ENCODE results near the gene SLC35A3. TPM values are rescaled to one million over a fixed set of nuclear protein-coding genes. Genes with fewer than 3 reads are reported as not detected.
A peak's percentile ranks its signal among the peaks of the same experiment; 100 is the strongest.

The SLC35A3 gene
- total RNA-seq, 1 experiment from 2014 or later: 22.9 TPM

DNA sequence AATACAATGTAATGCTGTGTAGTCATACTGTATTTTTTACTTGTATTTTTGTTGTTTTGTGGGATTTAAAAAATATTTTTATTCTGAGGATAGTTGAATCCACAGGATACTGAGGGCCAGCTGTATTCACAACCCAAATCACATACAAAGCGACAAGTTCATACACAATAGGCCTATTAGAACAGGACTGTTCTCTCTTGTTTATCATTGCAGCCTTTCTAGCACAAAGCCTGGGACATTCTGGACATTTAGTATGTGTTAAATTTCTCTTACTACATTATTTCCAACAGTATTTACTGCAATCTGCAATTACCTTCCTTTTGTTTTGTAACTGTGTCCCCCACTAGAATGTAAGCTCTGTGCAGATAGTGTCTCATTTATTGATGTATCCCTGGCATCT lies 65.4 kb downstream of the SLC35A3 start:
- intact Hi-C loops (cut with micrococcal nuclease; ENCODE audit: unreplicated experiment): loop anchor here (2.0 to 5.0 kb wide), 2 partner anchors 68 to 226 kb away; partner anchors contain the start of gene SLC35A3
- H3K4me2 ChIP-seq: peak overlapping the region; percentile 93
- TF ChIP-seq EZH2 (IDR thresholded peaks at IDR 0.05; ENCODE audit: low read depth): no peak
- TF ChIP-seq CTCF (conservative IDR thresholded peaks at IDR 0.05): no peak

DNA sequence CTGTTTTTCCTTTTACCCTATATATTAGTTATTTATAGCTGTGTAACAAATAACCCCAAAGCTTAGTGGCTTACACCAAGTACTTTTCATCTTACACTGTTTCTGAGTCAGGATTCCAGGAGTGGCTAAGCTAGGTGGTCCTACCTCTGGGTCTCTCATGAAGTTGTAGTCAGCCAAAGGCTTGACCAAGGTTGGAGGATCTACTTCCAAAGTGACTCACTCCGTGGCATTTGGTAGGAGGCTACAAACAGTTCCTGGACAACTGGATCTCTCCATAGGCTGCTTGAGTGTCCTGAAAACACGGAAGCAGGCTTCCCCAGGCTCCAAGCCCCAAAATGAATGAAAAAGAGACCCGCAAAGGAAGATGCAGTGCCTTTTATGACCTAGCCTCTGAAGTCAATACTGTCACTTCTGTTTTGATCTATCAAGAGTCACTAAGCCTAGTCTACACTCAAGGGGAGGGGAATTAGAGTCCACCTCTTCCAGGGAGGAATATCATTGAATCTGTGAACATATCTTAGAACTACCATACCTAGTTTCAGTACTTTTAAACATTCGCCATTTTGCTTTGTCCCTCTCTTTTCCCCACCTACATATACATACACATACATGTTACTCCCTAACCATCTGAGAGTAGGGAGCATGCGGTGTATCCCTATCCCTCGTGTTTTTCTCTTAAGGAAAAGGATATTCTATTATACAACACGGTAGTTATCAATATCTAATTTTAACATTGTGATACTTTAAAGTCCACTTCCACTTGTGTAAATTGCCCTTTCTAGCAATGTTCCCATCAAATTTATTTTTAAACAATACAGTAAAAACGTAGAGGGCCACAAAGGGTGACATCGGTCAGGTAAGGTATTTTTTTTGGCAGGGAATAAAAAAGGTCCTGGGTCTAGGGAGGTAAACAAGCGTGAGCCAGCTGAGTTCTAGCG lies 67.2 kb downstream of the SLC35A3 start:
- TF ChIP-seq EZH2 (IDR thresholded peaks at IDR 0.05; ENCODE audit: low read depth): no peak
- TF ChIP-seq CTCF (conservative IDR thresholded peaks at IDR 0.05): no peak
- Histone ChIP-seq H3K4me3 (peak overlapping the region; percentile 90), H3K27ac (peak overlapping the region; percentile 84), H4K20me1 (ENCODE audit: insufficient read depth) (peaks cover 19% of the 10 kb centered on the region), H3K27me3 (ENCODE audit: insufficient read depth, low read depth) (no peaks in the 10 kb centered on the region), H3K79me2 (ENCODE audit: low read depth) (peaks cover 71% of the 10 kb centered on the region), H2AFZ (peak overlapping the region; percentile 87), H3K9me3 (ENCODE audit: insufficient read depth, low read depth) (no peaks in the 10 kb centered on the region), H3K9me2 (ENCODE audit: insufficient read depth) (no peaks in the 10 kb centered on the region), H3K36me3 (ENCODE audit: low read depth) (no peaks in the 10 kb centered on the region), H3K4me2 (peak overlapping the region; percentile 93), H3F3A (ENCODE audit: insufficient read depth, low read depth) (peaks cover 5% of the 10 kb centered on the region), H3K4me1 (replicated peaks; ENCODE audit: insufficient read depth) (peaks cover 33% of the 10 kb centered on the region)
- CTCF ChIA-PET: interaction anchor here (0.6 to 0.7 kb wide), 2 partner anchors 47 to 116 kb away, joined by 3 read pairs; no protein-coding TSS in a partner anchor
- intact Hi-C loops (cut with micrococcal nuclease; ENCODE audit: unreplicated experiment): loop anchor here (5.0 kb wide), 1 partner anchor 70 kb away; the partner anchor contains the start of gene SLC35A3
- DNase-seq: peak; percentile 24 to 86
- no TSS peak for BruUV-seq (replicated peaks)
- POLR2A ChIA-PET (ENCODE audit: unreplicated experiment): interaction anchor here (0.5 to 0.6 kb wide), 3 partner anchors 11 to 223 kb away, joined by 3 to 15 read pairs (median 8); no protein-coding TSS in a partner anchor

More for the DNA sequence above, 65.4 kb downstream of the SLC35A3 start:
- Histone ChIP-seq H3K27me3 (ENCODE audit: insufficient read depth, low read depth) (no peaks in the 10 kb centered on the region), H3K4me1 (replicated peaks; ENCODE audit: insufficient read depth) (peaks cover 23% of the 10 kb centered on the region), H3F3A (ENCODE audit: insufficient read depth, low read depth) (peaks cover 5% of the 10 kb centered on the region), H3K9me2 (ENCODE audit: insufficient read depth) (no peaks in the 10 kb centered on the region), H3K79me2 (ENCODE audit: low read depth) (peaks cover 54% of the 10 kb centered on the region), H3K9me3 (ENCODE audit: insufficient read depth, low read depth) (no peaks in the 10 kb centered on the region), H3K4me3 (no peak overlapping the region), H3K36me3 (ENCODE audit: low read depth) (no peaks in the 10 kb centered on the region), H2AFZ (no peak overlapping the region), H3K27ac (no peak overlapping the region), H4K20me1 (ENCODE audit: insufficient read depth) (peaks cover 10% of the 10 kb centered on the region)
- BruUV-seq (replicated peaks): no TSS peak
- CTCF ChIA-PET: interaction anchor here (0.6 kb wide), 1 partner anchor 61 kb away, joined by 4 read pairs; no protein-coding TSS in a partner anchor
- POLR2A ChIA-PET (ENCODE audit: unreplicated experiment): no interaction called here
- DNase-seq: no peak

- CTCF ChIA-PET: interaction anchor here (0.6 to 0.7 kb wide), 2 partner anchors 46 to 115 kb away, joined by 3 read pairs; no protein-coding TSS in a partner anchor
These were observed 67.8 kb downstream of the SLC35A3 start for GRCh38 chr1:100037656-100037926.

More at GRCh38 chr1:100037656-100037926, 67.8 kb downstream of the SLC35A3 start:
- Histone ChIP-seq H2AFZ (peak overlapping the region; percentile 87), H3K36me3 (ENCODE audit: low read depth) (no peaks in the 10 kb centered on the region), H3K4me1 (replicated peaks; ENCODE audit: insufficient read depth) (peaks cover 33% of the 10 kb centered on the region), H3K27me3 (ENCODE audit: insufficient read depth, low read depth) (no peaks in the 10 kb centered on the region), H3K4me2 (peak overlapping the region; percentile 93), H3K9me3 (ENCODE audit: insufficient read depth, low read depth) (no peaks in the 10 kb centered on the region), H3K27ac (peak overlapping the region; percentile 84), H3K9me2 (ENCODE audit: insufficient read depth) (no peaks in the 10 kb centered on the region), H4K20me1 (ENCODE audit: insufficient read depth) (peaks cover 19% of the 10 kb centered on the region), H3K79me2 (ENCODE audit: low read depth) (peaks cover 77% of the 10 kb centered on the region), H3K4me3 (peak overlapping the region; percentile 90), H3F3A (ENCODE audit: insufficient read depth, low read depth) (peaks cover 5% of the 10 kb centered on the region)
- intact Hi-C loops (cut with micrococcal nuclease; ENCODE audit: unreplicated experiment): loop anchor here (5.0 kb wide), 1 partner anchor 70 kb away; the partner anchor contains the start of gene SLC35A3
- TF ChIP-seq CTCF (conservative IDR thresholded peaks at IDR 0.05) (no peak), EZH2 (IDR thresholded peaks at IDR 0.05; ENCODE audit: low read depth) (no peak)
- TSS peak; percentile 90 for BruUV-seq (replicated peaks)
- POLR2A ChIA-PET (ENCODE audit: unreplicated experiment): interaction anchor here (0.5 to 0.6 kb wide), 3 partner anchors 11 to 224 kb away, joined by 3 to 15 read pairs (median 8); no protein-coding TSS in a partner anchor
- DNase-seq: no peak
